PC-9 (cell line): ENCODE measurements around the gene CCBE1. TPM values are rescaled to one million over a fixed set of nuclear protein-coding genes. Genes with fewer than 3 reads are reported as not detected.
A peak's percentile ranks its signal among the peaks of the same experiment; 100 is the strongest.

Source experiments
- Bru-seq: library from RNA; stranded (reverse); fragments of 400-500 nt; gene quantifications from one replicate; lab custom pipeline; 2021; lab: Mats Ljungman, UMichigan
- BruChase-seq, 2 experiments: library from RNA; stranded (reverse); fragments of 400-500 nt; gene quantifications; one replicate each; lab custom pipeline; 2021; lab: Mats Ljungman, UMichigan
- BruUV-seq: library from RNA; stranded (reverse); fragments of 400-500 nt; replicated peaks from 2 replicates; lab custom pipeline; 2021; lab: Mats Ljungman, UMichigan
- CTCF ChIA-PET: fragments of 300-600 bp; sonication (Branson Sonifier 250); formaldehyde crosslinking; loops from one replicate; lab custom pipeline; 2022; ENCODE audit warnings: antibody characterized with exemption; lab: Charles Lee
- POLR2A ChIA-PET: fragments of 300-600 bp; sonication (Branson Sonifier 250); formaldehyde crosslinking; loops from one replicate; lab custom pipeline; 2022; ENCODE audit warnings: antibody characterized with exemption; ENCODE audit not compliant: unreplicated experiment; lab: Charles Lee
- DNase-seq, 2 experiments: peaks; one replicate each; pipeline versions ENCODE4 v3.0.0 to v3.0.0-alpha.2; 2015 to 2022; ENCODE audit warnings: mixed read lengths in 1 of 2
- H2AFZ ChIP-seq: fragments of 200-600 bp; sonication (generic); 2 replicates; pipeline ENCODE4 v1.8.1; 2017; ENCODE audit warnings: antibody characterized with exemption
- H3F3A ChIP-seq: fragments of 200-600 bp; sonication (generic); 2 replicates; pipeline ENCODE4 v1.8.1; 2017; ENCODE audit warnings: antibody characterized with exemption, mild to moderate bottlenecking, low read depth; ENCODE audit not compliant: insufficient read depth
- H3K27ac ChIP-seq: fragments of 200-600 bp; sonication (generic); 2 replicates; pipeline ENCODE4 v1.6.1; 2016; ENCODE audit warnings: mixed run types
- H3K27me3 ChIP-seq: fragments of 200-600 bp; sonication (generic); 2 replicates; pipeline ENCODE4 v1.6.1; 2016; ENCODE audit warnings: low read depth, mixed run types; ENCODE audit not compliant: insufficient read depth
- H3K36me3 ChIP-seq: fragments of 200-600 bp; sonication (generic); 2 replicates; pipeline ENCODE4 v1.6.1; 2016; ENCODE audit warnings: low read depth, mixed run types
- H3K4me1 ChIP-seq: fragments of 200-600 bp; sonication (generic); replicated peaks from 2 replicates; pipeline ENCODE4 v1.6.1; 2016; ENCODE audit warnings: mixed run types; ENCODE audit not compliant: insufficient read depth
- H3K4me2 ChIP-seq: fragments of 200-600 bp; sonication (generic); 2 replicates; pipeline ENCODE4 v1.6.1; 2017; ENCODE audit warnings: mixed run types
- H3K4me3 ChIP-seq: fragments of 200-600 bp; sonication (generic); 2 replicates; pipeline ENCODE4 v1.6.1; 2016; ENCODE audit warnings: mixed run types
- H3K79me2 ChIP-seq: fragments of 200-600 bp; sonication (generic); 2 replicates; pipeline ENCODE4 v1.6.1; 2017; ENCODE audit warnings: low read depth, mixed run types
- H3K9me2 ChIP-seq: fragments of 200-600 bp; sonication (generic); 2 replicates; pipeline ENCODE4 v1.8.1; 2017; ENCODE audit warnings: mild to moderate bottlenecking; ENCODE audit not compliant: insufficient read depth
- H3K9me3 ChIP-seq: fragments of 200-600 bp; sonication (generic); 2 replicates; pipeline ENCODE4 v1.8.1; 2016; ENCODE audit warnings: low read depth; ENCODE audit not compliant: insufficient read depth
- H4K20me1 ChIP-seq: fragments of 200-600 bp; sonication (generic); 2 replicates; pipeline ENCODE4 v1.8.1; 2017; ENCODE audit not compliant: insufficient read depth
- EZH2 ChIP-seq: fragments of 200-600 bp; sonication (generic); IDR thresholded peaks from 2 replicates; pipeline ENCODE4 v1.8.0; 2017; ENCODE audit warnings: antibody characterized with exemption, low read depth
- intact Hi-C: fragments of 100-400 bp; cut with micrococcal nuclease; formaldehyde crosslinking; loops from one replicate; pipeline ENCODE4 v1.10.0; 2022; ENCODE audit not compliant: unreplicated experiment
- long read RNA-seq: library from polyadenylated mRNA; stranded (forward); transcript quantifications from one replicate; pipeline ENCODE4 v2.0.0, GENCODE V29; 2022
- total RNA-seq: library from RNA; stranded (reverse); gene quantifications from 2 replicates; pipeline ENCODE4 v1.2.3, GENCODE V29; 2021
- TF ChIP-seq, protein P1 (sequence below): fragments of 200-600 bp; sonication (generic); conservative IDR thresholded peaks from 2 replicates; pipeline ENCODE4 v1.6.1; 2017; ENCODE audit warnings: mixed run types, antibody characterized with exemption, mild to moderate bottlenecking, moderate library complexity

CCBE1 gene
- total RNA-seq (3.1 and 5.8 TPM in 2 replicates), Bru-seq, nascent RNA (percentile 40 among the genes with signal in this experiment), BruChase-seq, experiment 1, labeled RNA remaining after a 2-hour chase (percentile 38 among the genes with signal in this experiment), BruChase-seq, experiment 2, labeled RNA remaining after a 6-hour chase (percentile 38 among the genes with signal in this experiment)
- long read RNA-seq, full-length matches to known transcripts = 6 of 11 reads
- long read RNA-seq, partial matches to known transcripts = 1 of 11 reads
- long read RNA-seq, other reads (novel, unspliced or antisense) = 4 of 11 reads

DNA sequence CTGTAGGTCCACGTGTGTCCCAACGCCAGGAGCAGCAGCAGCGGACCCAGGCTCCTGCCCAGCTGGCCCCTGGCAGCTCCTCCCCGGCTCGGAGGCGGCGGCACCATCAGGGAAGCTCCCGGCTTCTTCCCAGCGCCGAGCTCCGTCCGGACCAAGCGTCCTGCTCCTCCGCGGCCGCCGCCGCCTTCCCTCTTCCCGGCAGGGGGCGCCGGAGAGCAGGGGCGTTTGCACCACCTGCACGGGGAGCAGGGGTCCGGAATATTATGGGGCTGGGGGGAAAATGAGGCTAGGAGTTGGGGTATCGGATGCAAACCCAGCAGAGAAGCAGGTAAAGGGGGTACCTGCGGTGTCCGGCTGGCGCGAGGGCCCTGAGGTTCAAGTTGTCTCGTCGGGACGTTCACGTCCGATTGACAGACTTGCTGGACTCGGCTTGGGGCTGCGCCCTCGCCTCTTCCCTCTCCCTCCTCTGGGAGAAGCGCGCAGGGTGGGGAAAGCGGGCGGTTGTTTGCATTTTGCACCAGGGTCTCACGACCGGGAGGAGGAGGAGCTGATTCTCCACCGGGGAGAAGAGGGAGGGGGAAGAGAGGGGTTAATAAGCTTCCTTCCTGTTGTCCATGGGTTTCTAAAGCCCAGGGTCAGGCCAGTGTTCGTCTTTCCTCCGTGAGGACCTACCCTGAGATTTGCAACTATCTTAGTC is at the start of gene CCBE1:
Gene CCBE1, minus strand, starts transcription at position 188 of the 697 bp plus-strand sequence.
- peak in 1 of 2 experiments; percentile 64 for DNase-seq
- TF ChIP-seq EZH2 = no peak
- TF ChIP-seq, protein P1, sequence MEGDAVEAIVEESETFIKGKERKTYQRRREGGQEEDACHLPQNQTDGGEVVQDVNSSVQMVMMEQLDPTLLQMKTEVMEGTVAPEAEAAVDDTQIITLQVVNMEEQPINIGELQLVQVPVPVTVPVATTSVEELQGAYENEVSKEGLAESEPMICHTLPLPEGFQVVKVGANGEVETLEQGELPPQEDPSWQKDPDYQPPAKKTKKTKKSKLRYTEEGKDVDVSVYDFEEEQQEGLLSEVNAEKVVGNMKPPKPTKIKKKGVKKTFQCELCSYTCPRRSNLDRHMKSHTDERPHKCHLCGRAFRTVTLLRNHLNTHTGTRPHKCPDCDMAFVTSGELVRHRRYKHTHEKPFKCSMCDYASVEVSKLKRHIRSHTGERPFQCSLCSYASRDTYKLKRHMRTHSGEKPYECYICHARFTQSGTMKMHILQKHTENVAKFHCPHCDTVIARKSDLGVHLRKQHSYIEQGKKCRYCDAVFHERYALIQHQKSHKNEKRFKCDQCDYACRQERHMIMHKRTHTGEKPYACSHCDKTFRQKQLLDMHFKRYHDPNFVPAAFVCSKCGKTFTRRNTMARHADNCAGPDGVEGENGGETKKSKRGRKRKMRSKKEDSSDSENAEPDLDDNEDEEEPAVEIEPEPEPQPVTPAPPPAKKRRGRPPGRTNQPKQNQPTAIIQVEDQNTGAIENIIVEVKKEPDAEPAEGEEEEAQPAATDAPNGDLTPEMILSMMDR = no peak

DNA sequence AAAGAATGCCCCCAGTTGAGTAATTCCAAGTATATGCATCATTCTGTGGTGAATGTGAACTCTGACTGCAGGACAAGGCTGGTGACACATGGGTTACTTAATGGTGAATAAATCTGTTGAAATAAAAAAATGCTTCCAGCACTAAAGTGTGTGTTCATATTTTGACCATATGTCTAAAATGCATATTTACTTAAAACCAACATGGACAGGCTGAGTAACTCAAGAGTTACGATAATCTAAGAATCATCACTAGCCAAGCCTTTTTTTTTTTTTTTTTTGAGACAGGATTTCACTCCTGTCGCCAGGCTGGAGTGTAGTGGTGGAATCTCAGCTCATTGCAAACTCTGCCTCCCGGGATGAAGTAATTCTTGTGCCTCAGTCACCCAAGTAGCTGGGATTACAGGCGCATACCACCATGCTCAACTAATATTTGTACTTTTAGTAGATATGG is 47.1 kb upstream of the CCBE1 start:
- POLR2A ChIA-PET = no interaction called here
- TF ChIP-seq EZH2 = no peak
- TF ChIP-seq, protein P1 = no peak
- Histone ChIP-seq H3K4me1 (peaks cover 36% of the 10 kb centered on the region), H3K9me3 (peaks cover 15% of the 10 kb centered on the region), H3K36me3 (no peaks in the 10 kb centered on the region), H3F3A (peaks cover 17% of the 10 kb centered on the region; the same call in 1 of the 2 replicates), H3K4me2 (peak overlapping the region; percentile 41; the same call in 1 of the 2 replicates), H2AFZ (no peak overlapping the region), H3K79me2 (no peaks in the 10 kb centered on the region), H3K4me3 (no peak overlapping the region), H3K27me3 (no peaks in the 10 kb centered on the region), H3K27ac (peak overlapping the region; percentile 65), H3K9me2 (no peaks in the 10 kb centered on the region), H4K20me1 (no peaks in the 10 kb centered on the region)
- no TSS peak for BruUV-seq
- peak in 1 of 2 experiments; percentile 95 for DNase-seq
- intact Hi-C loops = no loop called here
- CTCF ChIA-PET = no interaction called here

More for the DNA sequence above, at the start of gene CCBE1:
- no peaks in the 10 kb centered on the region for H4K20me1 ChIP-seq
- ChIA-PET POLR2A (interaction anchor here (0.6 kb wide), 1 partner anchor 21 kb away, joined by 3 read pairs; no protein-coding TSS in a partner anchor), CTCF (interaction anchor here (0.6 to 1.3 kb wide), 4 partner anchors 48 to 126 kb away, joined by 3 to 13 read pairs (median 7); no protein-coding TSS in a partner anchor)
- H3K4me3 ChIP-seq = no peak within 1 kb of the TSS
- intact Hi-C loops = loop anchor here (5.0 kb wide), 1 partner anchor 125 kb away; no protein-coding TSS in a partner anchor
- H3K4me2 ChIP-seq = no peak within 1 kb of the TSS
- no peak within 1 kb of the TSS for H2AFZ ChIP-seq
- H3K9me2 ChIP-seq = no peaks in the 10 kb centered on the region
- H3K79me2 ChIP-seq = no peaks in the 10 kb centered on the region
- no peaks in the 10 kb centered on the region for H3F3A ChIP-seq
- H3K4me1 ChIP-seq = no peaks in the 10 kb centered on the region
- no peak within 1 kb of the TSS for H3K27ac ChIP-seq
- H3K36me3 ChIP-seq = no peaks in the 10 kb centered on the region
- BruUV-seq = no TSS peak
- H3K27me3 ChIP-seq = no peaks in the 10 kb centered on the region
- H3K9me3 ChIP-seq = no peaks in the 10 kb centered on the region

DNA sequence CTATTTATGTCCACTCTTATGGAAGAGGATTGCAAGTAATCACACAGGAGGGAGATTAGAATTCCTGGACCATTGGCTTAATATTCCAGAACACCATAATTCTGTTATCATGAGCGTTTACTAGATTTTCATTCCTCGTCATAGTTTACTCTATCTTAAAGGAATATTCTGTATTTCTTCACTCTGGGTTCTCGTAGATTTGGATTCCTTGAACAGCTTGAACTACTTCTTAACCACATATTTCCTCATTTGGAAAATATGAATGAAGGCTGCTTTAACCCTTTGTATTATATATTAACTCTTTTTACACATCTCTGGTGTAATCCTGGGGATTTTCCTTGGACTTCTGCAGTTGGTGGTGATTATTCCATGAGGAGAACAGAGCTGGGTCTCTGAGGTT is 46.3 kb upstream of the CCBE1 start:
- Histone ChIP-seq H2AFZ (no peak overlapping the region), H3K79me2 (no peaks in the 10 kb centered on the region), H3K9me3 (peaks cover 15% of the 10 kb centered on the region), H3K4me1 (peaks cover 29% of the 10 kb centered on the region), H4K20me1 (no peaks in the 10 kb centered on the region), H3F3A (peaks cover 17% of the 10 kb centered on the region; the same call in 1 of the 2 replicates), H3K27me3 (no peaks in the 10 kb centered on the region), H3K36me3 (no peaks in the 10 kb centered on the region), H3K27ac (peak overlapping the region; percentile 65), H3K4me2 (peak overlapping the region; percentile 34), H3K4me3 (no peak overlapping the region), H3K9me2 (no peaks in the 10 kb centered on the region)
- intact Hi-C loops = no loop called here
- CTCF ChIA-PET = no interaction called here
- POLR2A ChIA-PET = no interaction called here
- no peak for DNase-seq
- TF ChIP-seq, protein P1 = no peak
- TF ChIP-seq EZH2 = no peak
- BruUV-seq = no TSS peak
